Stimulated activated CD4-positive, alpha-beta T cell treated with anti-CD3 and anti-CD28 coated beads, Interleukin-15, amount 100 ng/mL, for 24 hours (primary cell): ENCODE measurements around the gene LSM5.

Source experiments
- DNase-seq: peaks from one replicate; pipeline ENCODE4 v3.0.0-alpha.2; 2020

The LSM5 gene

DNA sequence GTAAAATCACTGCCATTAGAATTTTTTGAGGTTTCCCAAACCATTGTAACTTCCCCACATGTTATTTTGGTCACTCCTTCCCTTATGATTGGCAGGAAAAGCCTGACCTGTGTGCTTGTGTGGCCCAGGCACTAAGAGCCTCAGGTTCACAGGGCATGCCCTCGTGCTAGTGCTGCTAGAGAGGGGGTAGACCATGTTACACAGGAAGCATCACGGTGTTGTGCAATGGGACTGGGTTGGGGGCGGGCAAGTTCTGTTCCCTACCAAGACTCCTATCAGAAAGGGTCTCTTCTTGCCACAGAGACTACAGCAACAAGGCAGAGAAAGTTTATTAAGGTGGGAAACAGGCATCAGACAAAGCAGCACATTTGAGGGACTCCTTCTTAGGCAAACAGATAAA lies 32.2 kb downstream of the LSM5 start:
- DNase-seq = no peak

DNA sequence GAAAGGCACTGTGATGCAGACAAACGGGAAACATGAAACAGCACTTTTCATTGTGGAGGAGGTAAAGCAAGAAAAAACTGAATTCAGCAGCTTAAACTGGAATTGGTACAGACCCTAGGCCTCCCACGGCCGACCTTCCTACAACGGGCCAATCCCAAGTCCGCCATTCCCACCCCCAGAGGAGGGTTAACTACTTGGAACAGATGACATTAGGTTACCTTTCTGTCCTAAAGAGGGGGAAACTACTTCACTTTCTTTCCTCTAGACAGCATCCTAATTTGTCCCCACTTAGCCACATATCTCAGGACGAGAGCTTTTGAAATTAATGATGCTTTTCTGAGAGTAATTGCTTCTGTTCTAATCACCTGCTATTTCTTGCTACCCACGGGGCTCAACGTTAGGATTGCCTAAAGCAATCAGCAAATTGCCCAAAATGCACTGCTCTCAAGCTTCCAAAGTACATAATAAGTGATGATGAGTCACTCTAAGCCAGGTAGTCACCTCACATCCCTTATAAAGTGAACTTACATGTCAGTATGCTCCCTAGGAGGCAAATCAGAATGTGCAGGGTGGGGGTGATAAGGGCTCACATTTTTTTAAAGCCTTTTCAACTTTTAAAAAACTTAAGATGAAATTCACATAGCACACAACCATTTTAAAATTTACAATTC lies 36.7 kb downstream of the LSM5 start:
- no peak for DNase-seq

DNA sequence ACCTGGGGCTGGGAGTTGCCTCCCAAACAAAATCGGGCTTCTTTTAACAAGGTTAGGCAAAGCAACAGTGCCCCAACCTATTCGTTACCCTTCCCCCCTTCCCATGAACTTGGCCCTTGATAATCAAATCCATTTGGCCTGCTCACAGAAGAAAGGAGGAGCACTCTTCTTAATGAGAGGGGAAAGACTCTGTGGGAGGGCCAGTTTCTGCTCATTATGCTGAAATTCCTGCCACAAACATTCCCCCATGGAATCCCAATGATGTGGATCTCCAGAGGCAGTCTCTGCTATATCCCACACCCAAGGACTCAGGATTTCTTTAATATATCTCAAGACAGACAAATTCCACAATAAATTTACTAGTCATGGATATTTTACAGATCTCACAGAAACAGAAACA lies 43.0 kb downstream of the LSM5 start:
- DNase-seq = no peak

- DNase-seq = no peak
These were observed 53.8 kb downstream of the LSM5 start for GRCh38 chr7:32436146-32436928.
